ENCODE data around the gene RAB7B. TPM values are rescaled to one million over a fixed set of nuclear protein-coding genes. Genes with fewer than 3 reads are reported as not detected.

RAB7B gene
- total and polyA plus RNA-seq, 9 of the 15 experiments (the other 6 are each of a cell fraction or from before 2014, with no cell fraction given): 0.03 to 0.29 (median 0.07) TPM; not detected in 4

DNA sequence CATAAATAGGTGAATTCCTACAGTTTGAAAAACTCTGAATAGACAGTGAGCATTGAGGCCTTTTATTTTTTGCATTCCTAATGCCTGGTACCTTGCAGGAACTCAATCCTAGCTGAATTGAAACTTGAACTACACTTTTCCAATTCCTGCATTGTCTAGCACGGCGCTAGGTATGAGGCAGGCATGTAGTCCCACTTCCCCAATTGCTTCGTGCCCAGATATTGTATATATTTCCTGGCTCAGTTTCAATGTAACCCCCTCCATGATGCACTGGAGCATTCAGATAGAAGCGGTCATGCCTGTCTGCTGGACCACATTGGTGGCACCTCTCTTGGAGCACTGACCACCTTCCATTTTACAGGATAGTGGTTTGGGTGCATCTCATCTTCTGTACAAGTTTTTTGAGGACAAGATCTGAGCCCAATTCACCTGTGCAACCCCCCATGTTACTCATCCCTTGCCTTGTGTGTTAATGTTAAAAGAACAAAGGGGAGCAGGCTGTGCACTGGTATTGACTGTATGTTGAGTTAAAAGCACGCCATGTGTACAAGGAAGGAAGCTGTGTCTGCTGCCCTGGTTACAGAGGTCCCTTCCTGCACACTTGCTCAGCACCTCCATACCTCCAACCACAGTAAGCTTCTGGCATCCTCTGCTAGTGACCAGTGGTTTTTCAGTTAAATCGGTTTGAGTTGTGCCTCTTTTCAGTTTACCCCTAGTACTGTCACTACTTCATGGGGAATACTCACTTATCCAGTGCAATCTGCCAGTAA, 10.0 kb upstream of the RAB7B start:
- Histone ChIP-seq H2AFZ (ENCODE audit: low read depth, low read length) (no peak overlapping the region), H3K4me1 (replicated peaks in 1 of 2; ENCODE audit: control insufficient read depth in 2 of 2, insufficient read depth in 2 of 2, low read length in 2 of 2) (peaks cover 9 to 16% of the 10 kb centered on the region in 2 experiments), H4K20me1 (replicated peaks; ENCODE audit: control insufficient read depth, insufficient read depth, low read length) (no peaks in the 10 kb centered on the region; the same call in 1 of the 2 replicates), H3K4me2 (ENCODE audit: insufficient read depth, low read length) (no peak overlapping the region), H3K36me3 (ENCODE audit: control insufficient read depth, insufficient read depth, low read length) (no peaks in the 10 kb centered on the region), H3K9ac (ENCODE audit: insufficient read depth in 1 of 2, low read depth in 2 of 2, low read length in 2 of 2) (no peak overlapping the region), H3K9me1 (ENCODE audit: control insufficient read depth, insufficient read depth, low read length) (no peaks in the 10 kb centered on the region), H3K4me3 (no peak overlapping the region), H3K9me3 (replicated peaks; ENCODE audit: control insufficient read depth, insufficient read depth, low read depth, low read length) (no peaks in the 10 kb centered on the region), H3K79me2 (ENCODE audit: control insufficient read depth, insufficient read depth, low read length) (no peaks in the 10 kb centered on the region), H3K27me3 (ENCODE audit: control insufficient read depth in 2 of 2, insufficient read depth in 2 of 2, low read length in 2 of 2) (peaks cover 3 to 17% of the 10 kb centered on the region in 2 experiments; a peak in 3 of 5 replicates), H3K27ac (ENCODE audit: extremely low read depth, low read depth, low read length) (no peak overlapping the region)
- ATAC-seq (no peak), DNase-seq (ENCODE audit: extremely low read depth in 1 of 4, low spot score in 3 of 4) (no peak), FAIRE-seq (no peak)
- ChIA-PET POLR2A (interaction anchor here (0.7 kb wide), 1 partner anchor 25 kb away, joined by 4 read pairs; no protein-coding TSS in a partner anchor), CTCF (ENCODE audit: low intra/inter-chr PET ratio) (no interaction called here)
- no TSS peak for BruUV-seq (replicated peaks)
- in situ Hi-C loops (cut with MboI): no loop called here
- 21% methylated on average over 6 of the region's 6 CpGs for WGBS (ENCODE audit: insufficient coverage, low coverage, missing lambda C conversion rate)
- intact Hi-C loops (cut with micrococcal nuclease): no loop called here
- TF ChIP-seq ZFP36 (IDR thresholded peaks at IDR 0.05; ENCODE audit: low read depth, low read length, partially characterized antibody): no peak
- TF ChIP-seq, protein P1, sequence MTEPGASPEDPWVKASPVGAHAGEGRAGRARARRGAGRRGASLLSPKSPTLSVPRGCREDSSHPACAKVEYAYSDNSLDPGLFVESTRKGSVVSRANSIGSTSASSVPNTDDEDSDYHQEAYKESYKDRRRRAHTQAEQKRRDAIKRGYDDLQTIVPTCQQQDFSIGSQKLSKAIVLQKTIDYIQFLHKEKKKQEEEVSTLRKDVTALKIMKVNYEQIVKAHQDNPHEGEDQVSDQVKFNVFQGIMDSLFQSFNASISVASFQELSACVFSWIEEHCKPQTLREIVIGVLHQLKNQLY (CRISPR knock-in tag; conservative IDR thresholded peaks at IDR 0.05): no peak
- TF ChIP-seq, protein P2, sequence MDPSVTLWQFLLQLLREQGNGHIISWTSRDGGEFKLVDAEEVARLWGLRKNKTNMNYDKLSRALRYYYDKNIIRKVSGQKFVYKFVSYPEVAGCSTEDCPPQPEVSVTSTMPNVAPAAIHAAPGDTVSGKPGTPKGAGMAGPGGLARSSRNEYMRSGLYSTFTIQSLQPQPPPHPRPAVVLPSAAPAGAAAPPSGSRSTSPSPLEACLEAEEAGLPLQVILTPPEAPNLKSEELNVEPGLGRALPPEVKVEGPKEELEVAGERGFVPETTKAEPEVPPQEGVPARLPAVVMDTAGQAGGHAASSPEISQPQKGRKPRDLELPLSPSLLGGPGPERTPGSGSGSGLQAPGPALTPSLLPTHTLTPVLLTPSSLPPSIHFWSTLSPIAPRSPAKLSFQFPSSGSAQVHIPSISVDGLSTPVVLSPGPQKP (CRISPR knock-in tag; IDR thresholded peaks at IDR 0.05): no peak
- no peak for TF ChIP-seq ZBTB1 (CRISPR knock-in tag; IDR thresholded peaks at IDR 0.05; ENCODE audit: borderline replicate concordance, low read depth)
- no peak for TF ChIP-seq BHLHE40 (IDR thresholded peaks at IDR 0.05; ENCODE audit: low read length)
- TF ChIP-seq, protein P3, sequence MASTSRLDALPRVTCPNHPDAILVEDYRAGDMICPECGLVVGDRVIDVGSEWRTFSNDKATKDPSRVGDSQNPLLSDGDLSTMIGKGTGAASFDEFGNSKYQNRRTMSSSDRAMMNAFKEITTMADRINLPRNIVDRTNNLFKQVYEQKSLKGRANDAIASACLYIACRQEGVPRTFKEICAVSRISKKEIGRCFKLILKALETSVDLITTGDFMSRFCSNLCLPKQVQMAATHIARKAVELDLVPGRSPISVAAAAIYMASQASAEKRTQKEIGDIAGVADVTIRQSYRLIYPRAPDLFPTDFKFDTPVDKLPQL (IDR thresholded peaks at IDR 0.05; ENCODE audit: extremely low read depth, insufficient read length): no peak
- no peak for TF ChIP-seq CCAR2 (IDR thresholded peaks at IDR 0.05; ENCODE audit: low read depth, low read length)
- no peak for TF ChIP-seq TAF15 (IDR thresholded peaks at IDR 0.05; ENCODE audit: low read depth, low read length)
- TF ChIP-seq ZNF133 (CRISPR knock-in tag; IDR thresholded peaks at IDR 0.05): no peak
- TF ChIP-seq PHTF2 (CRISPR knock-in tag; IDR thresholded peaks at IDR 0.05): no peak
- TF ChIP-seq ZNF212 (CRISPR knock-in tag; IDR thresholded peaks at IDR 0.05): no peak
- no peak for TF ChIP-seq TOE1 (IDR thresholded peaks at IDR 0.05; ENCODE audit: borderline replicate concordance)
- no peak for TF ChIP-seq TOE1 (CRISPR knock-in tag; IDR thresholded peaks at IDR 0.05; ENCODE audit: borderline replicate concordance, low read depth)
- no peak for TF ChIP-seq ZNF239 (CRISPR knock-in tag; IDR thresholded peaks at IDR 0.05)
- no peak for TF ChIP-seq DIDO1 (tag; IDR thresholded peaks at IDR 0.05; ENCODE audit: low read depth)
- TF ChIP-seq, protein P4, sequence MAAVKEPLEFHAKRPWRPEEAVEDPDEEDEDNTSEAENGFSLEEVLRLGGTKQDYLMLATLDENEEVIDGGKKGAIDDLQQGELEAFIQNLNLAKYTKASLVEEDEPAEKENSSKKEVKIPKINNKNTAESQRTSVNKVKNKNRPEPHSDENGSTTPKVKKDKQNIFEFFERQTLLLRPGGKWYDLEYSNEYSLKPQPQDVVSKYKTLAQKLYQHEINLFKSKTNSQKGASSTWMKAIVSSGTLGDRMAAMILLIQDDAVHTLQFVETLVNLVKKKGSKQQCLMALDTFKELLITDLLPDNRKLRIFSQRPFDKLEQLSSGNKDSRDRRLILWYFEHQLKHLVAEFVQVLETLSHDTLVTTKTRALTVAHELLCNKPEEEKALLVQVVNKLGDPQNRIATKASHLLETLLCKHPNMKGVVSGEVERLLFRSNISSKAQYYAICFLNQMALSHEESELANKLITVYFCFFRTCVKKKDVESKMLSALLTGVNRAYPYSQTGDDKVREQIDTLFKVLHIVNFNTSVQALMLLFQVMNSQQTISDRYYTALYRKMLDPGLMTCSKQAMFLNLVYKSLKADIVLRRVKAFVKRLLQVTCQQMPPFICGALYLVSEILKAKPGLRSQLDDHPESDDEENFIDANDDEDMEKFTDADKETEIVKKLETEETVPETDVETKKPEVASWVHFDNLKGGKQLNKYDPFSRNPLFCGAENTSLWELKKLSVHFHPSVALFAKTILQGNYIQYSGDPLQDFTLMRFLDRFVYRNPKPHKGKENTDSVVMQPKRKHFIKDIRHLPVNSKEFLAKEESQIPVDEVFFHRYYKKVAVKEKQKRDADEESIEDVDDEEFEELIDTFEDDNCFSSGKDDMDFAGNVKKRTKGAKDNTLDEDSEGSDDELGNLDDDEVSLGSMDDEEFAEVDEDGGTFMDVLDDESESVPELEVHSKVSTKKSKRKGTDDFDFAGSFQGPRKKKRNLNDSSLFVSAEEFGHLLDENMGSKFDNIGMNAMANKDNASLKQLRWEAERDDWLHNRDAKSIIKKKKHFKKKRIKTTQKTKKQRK (IDR thresholded peaks at IDR 0.05; ENCODE audit: borderline replicate concordance, low read depth, low read length): no peak
